ENCODE measurements around the gene CHST13. TPM values are rescaled to one million over a fixed set of nuclear protein-coding genes. Genes with fewer than 3 reads are reported as not detected.

CHST13 gene
- total and polyA plus RNA-seq, 5 donors from 2014 or later: not detected

- peaks cover 0 to 2% (median 0%) of the 10 kb centered on the region in 7 donors for H3K9me3 Mint-ChIP-seq
- ATAC-seq (ENCODE audit: low read depth in 2 of 2) (no peak), DNase-seq (no peak)
- no peaks in the 10 kb centered on the region for H3K36me3 Mint-ChIP-seq
- H3K4me1 Mint-ChIP-seq: peaks cover 0 to 2% (median 0%) of the 10 kb centered on the region in 4 donors
- Histone ChIP-seq H3K36me3 (ENCODE audit: control insufficient read depth, insufficient read depth, low read length) (no peaks in the 10 kb centered on the region), H3K27me3 (ENCODE audit: control insufficient read depth, insufficient read depth, low read length) (no peaks in the 10 kb centered on the region), H3K9me3 (ENCODE audit: control insufficient read depth in 2 of 2, low read length in 2 of 2) (no peaks in the 10 kb centered on the region), H3K27ac (ENCODE audit: insufficient read depth, low read length, poor library complexity, severe bottlenecking) (no peak overlapping the region), H3K4me1 (ENCODE audit: control insufficient read depth, insufficient read depth, low read length, poor library complexity, severe bottlenecking) (no peaks in the 10 kb centered on the region), H3K4me3 (ENCODE audit: low read depth, low read length) (no peak overlapping the region)
- peaks cover 6% of the 10 kb centered on the region for H3K27me3 Mint-ChIP-seq
- no peak overlapping the region for H3K4me3 Mint-ChIP-seq
- no peak overlapping the region for H3K27ac Mint-ChIP-seq
These were observed 2.1 kb downstream of the CHST13 start for GRCh38 chr3:126525853-126526667.

- Histone ChIP-seq H3K27ac (ENCODE audit: insufficient read depth, low read length, poor library complexity, severe bottlenecking) (no peak overlapping the region), H3K36me3 (ENCODE audit: control insufficient read depth, insufficient read depth, low read length) (no peaks in the 10 kb centered on the region), H3K27me3 (ENCODE audit: control insufficient read depth, insufficient read depth, low read length) (no peaks in the 10 kb centered on the region), H3K4me1 (ENCODE audit: control insufficient read depth, insufficient read depth, low read length, poor library complexity, severe bottlenecking) (no peaks in the 10 kb centered on the region), H3K4me3 (ENCODE audit: low read depth, low read length) (no peak overlapping the region), H3K9me3 (ENCODE audit: control insufficient read depth in 2 of 2, low read length in 2 of 2) (no peaks in the 10 kb centered on the region)
- no peaks in the 10 kb centered on the region for H3K36me3 Mint-ChIP-seq
- peaks cover 0 to 2% (median 0%) of the 10 kb centered on the region in 4 donors for H3K4me1 Mint-ChIP-seq
- DNase-seq (no peak), ATAC-seq (ENCODE audit: low read depth in 2 of 2) (no peak)
- H3K27ac Mint-ChIP-seq: no peak overlapping the region
- peaks cover 0 to 2% (median 0%) of the 10 kb centered on the region in 7 donors for H3K9me3 Mint-ChIP-seq
- no peak overlapping the region for H3K4me3 Mint-ChIP-seq
- peaks cover 6% of the 10 kb centered on the region for H3K27me3 Mint-ChIP-seq
These were observed 2.7 kb downstream of the CHST13 start for GRCh38 chr3:126526668-126527005.

- no peak for ATAC-seq (ENCODE audit: low read depth in 2 of 2)
- Histone ChIP-seq H3K27me3 (ENCODE audit: control insufficient read depth, insufficient read depth, low read length) (no peaks in the 10 kb centered on the region), H3K27ac (ENCODE audit: insufficient read depth, low read length, poor library complexity, severe bottlenecking) (no peak overlapping the region), H3K36me3 (ENCODE audit: control insufficient read depth, insufficient read depth, low read length) (no peaks in the 10 kb centered on the region), H3K9me3 (ENCODE audit: control insufficient read depth in 2 of 2, low read length in 2 of 2) (no peaks in the 10 kb centered on the region), H3K4me1 (ENCODE audit: control insufficient read depth, insufficient read depth, low read length, poor library complexity, severe bottlenecking) (no peaks in the 10 kb centered on the region), H3K4me3 (ENCODE audit: low read depth, low read length) (no peak overlapping the region)
- Mint-ChIP-seq H3K27ac (no peak overlapping the region), H3K9me3 (peaks cover 0 to 2% (median 0%) of the 10 kb centered on the region in 7 donors), H3K4me3 (no peak overlapping the region), H3K36me3 (no peaks in the 10 kb centered on the region), H3K4me1 (peaks cover 0 to 2% (median 0%) of the 10 kb centered on the region in 4 donors), H3K27me3 (peaks cover 6% of the 10 kb centered on the region)
- DNase-seq: no peak
These were observed 3.1 kb downstream of the CHST13 start for GRCh38 chr3:126527006-126527405.

- H3K4me1 ChIP-seq (ENCODE audit: control insufficient read depth, insufficient read depth, low read length, poor library complexity, severe bottlenecking): no peaks in the 10 kb centered on the region
These were observed 3.7 kb downstream of the CHST13 start for GRCh38 chr3:126527455-126528211.

GRCh38 chr3:126528419-126528799 lies 4.5 kb downstream of the CHST13 start:
- Histone ChIP-seq H3K36me3 (ENCODE audit: control insufficient read depth, insufficient read depth, low read length) (no peaks in the 10 kb centered on the region), H3K4me1 (ENCODE audit: control insufficient read depth, insufficient read depth, low read length, poor library complexity, severe bottlenecking) (no peaks in the 10 kb centered on the region), H3K27me3 (ENCODE audit: control insufficient read depth, insufficient read depth, low read length) (no peaks in the 10 kb centered on the region), H3K27ac (ENCODE audit: insufficient read depth, low read length, poor library complexity, severe bottlenecking) (no peak overlapping the region), H3K4me3 (ENCODE audit: low read depth, low read length) (no peak overlapping the region), H3K9me3 (ENCODE audit: control insufficient read depth in 2 of 2, low read length in 2 of 2) (no peaks in the 10 kb centered on the region)
- peaks cover 0 to 2% (median 0%) of the 10 kb centered on the region in 7 donors for H3K9me3 Mint-ChIP-seq
- H3K27me3 Mint-ChIP-seq: no peaks in the 10 kb centered on the region
- H3K36me3 Mint-ChIP-seq: no peaks in the 10 kb centered on the region
- no peak for DNase-seq
- no peak for ATAC-seq (ENCODE audit: low read depth in 2 of 2)
- H3K4me1 Mint-ChIP-seq: no peaks in the 10 kb centered on the region
- H3K4me3 Mint-ChIP-seq: no peak overlapping the region
- no peak overlapping the region for H3K27ac Mint-ChIP-seq

More at GRCh38 chr3:126527455-126528211, 3.7 kb downstream of the CHST13 start:
- H3K36me3 Mint-ChIP-seq: no peaks in the 10 kb centered on the region
- no peaks in the 10 kb centered on the region for H3K36me3 ChIP-seq (ENCODE audit: control insufficient read depth, insufficient read depth, low read length)
- H3K27ac ChIP-seq (ENCODE audit: insufficient read depth, low read length, poor library complexity, severe bottlenecking): no peak overlapping the region
- H3K27me3 ChIP-seq (ENCODE audit: control insufficient read depth, insufficient read depth, low read length): no peaks in the 10 kb centered on the region
- no peak overlapping the region for H3K27ac Mint-ChIP-seq
- ATAC-seq (ENCODE audit: low read depth in 2 of 2) (no peak), DNase-seq (no peak)
- H3K9me3 ChIP-seq (ENCODE audit: control insufficient read depth in 2 of 2, low read length in 2 of 2): no peaks in the 10 kb centered on the region
- H3K4me3 ChIP-seq (ENCODE audit: low read depth, low read length): no peak overlapping the region
- H3K4me3 Mint-ChIP-seq: no peak overlapping the region
- no peaks in the 10 kb centered on the region for H3K27me3 Mint-ChIP-seq
- H3K9me3 Mint-ChIP-seq: peaks cover 0 to 2% (median 0%) of the 10 kb centered on the region in 7 donors
- H3K4me1 Mint-ChIP-seq: no peaks in the 10 kb centered on the region

- no peak overlapping the region for H3K27ac Mint-ChIP-seq
- H3K4me3 Mint-ChIP-seq: no peak overlapping the region
- H3K4me3 ChIP-seq (ENCODE audit: low read depth, low read length): no peak overlapping the region
These were observed 5.0 kb downstream of the CHST13 start for GRCh38 chr3:126528800-126529541.

GRCh38 chr3:126529585-126530170 lies 5.7 kb downstream of the CHST13 start:
- H3K4me3 ChIP-seq (ENCODE audit: low read depth, low read length): no peak overlapping the region
- H3K9me3 ChIP-seq (ENCODE audit: control insufficient read depth in 2 of 2, low read length in 2 of 2): no peaks in the 10 kb centered on the region
- Mint-ChIP-seq H3K27me3 (no peaks in the 10 kb centered on the region), H3K36me3 (no peaks in the 10 kb centered on the region), H3K4me3 (no peak overlapping the region), H3K27ac (no peak overlapping the region), H3K4me1 (no peaks in the 10 kb centered on the region), H3K9me3 (peaks cover 0 to 2% (median 0%) of the 10 kb centered on the region in 7 donors)
- H3K36me3 ChIP-seq (ENCODE audit: control insufficient read depth, insufficient read depth, low read length): no peaks in the 10 kb centered on the region
- DNase-seq (no peak), ATAC-seq (ENCODE audit: low read depth in 2 of 2) (no peak)
- no peaks in the 10 kb centered on the region for H3K4me1 ChIP-seq (ENCODE audit: control insufficient read depth, insufficient read depth, low read length, poor library complexity, severe bottlenecking)
- H3K27me3 ChIP-seq (ENCODE audit: control insufficient read depth, insufficient read depth, low read length): no peaks in the 10 kb centered on the region
- H3K27ac ChIP-seq (ENCODE audit: insufficient read depth, low read length, poor library complexity, severe bottlenecking): no peak overlapping the region

More at GRCh38 chr3:126528800-126529541, 5.0 kb downstream of the CHST13 start:
- ATAC-seq (ENCODE audit: low read depth in 2 of 2): no peak
- Histone ChIP-seq H3K36me3 (ENCODE audit: control insufficient read depth, insufficient read depth, low read length) (no peaks in the 10 kb centered on the region), H3K9me3 (ENCODE audit: control insufficient read depth in 2 of 2, low read length in 2 of 2) (no peaks in the 10 kb centered on the region), H3K27ac (ENCODE audit: insufficient read depth, low read length, poor library complexity, severe bottlenecking) (no peak overlapping the region), H3K4me1 (ENCODE audit: control insufficient read depth, insufficient read depth, low read length, poor library complexity, severe bottlenecking) (no peaks in the 10 kb centered on the region), H3K27me3 (ENCODE audit: control insufficient read depth, insufficient read depth, low read length) (no peaks in the 10 kb centered on the region)
- no peak for DNase-seq
- peaks cover 0 to 2% (median 0%) of the 10 kb centered on the region in 7 donors for H3K9me3 Mint-ChIP-seq
- H3K36me3 Mint-ChIP-seq: no peaks in the 10 kb centered on the region
- no peaks in the 10 kb centered on the region for H3K4me1 Mint-ChIP-seq
- H3K27me3 Mint-ChIP-seq: no peaks in the 10 kb centered on the region
